ENCODE results near the gene TGFB1.

Gene TGFB1

DNA sequence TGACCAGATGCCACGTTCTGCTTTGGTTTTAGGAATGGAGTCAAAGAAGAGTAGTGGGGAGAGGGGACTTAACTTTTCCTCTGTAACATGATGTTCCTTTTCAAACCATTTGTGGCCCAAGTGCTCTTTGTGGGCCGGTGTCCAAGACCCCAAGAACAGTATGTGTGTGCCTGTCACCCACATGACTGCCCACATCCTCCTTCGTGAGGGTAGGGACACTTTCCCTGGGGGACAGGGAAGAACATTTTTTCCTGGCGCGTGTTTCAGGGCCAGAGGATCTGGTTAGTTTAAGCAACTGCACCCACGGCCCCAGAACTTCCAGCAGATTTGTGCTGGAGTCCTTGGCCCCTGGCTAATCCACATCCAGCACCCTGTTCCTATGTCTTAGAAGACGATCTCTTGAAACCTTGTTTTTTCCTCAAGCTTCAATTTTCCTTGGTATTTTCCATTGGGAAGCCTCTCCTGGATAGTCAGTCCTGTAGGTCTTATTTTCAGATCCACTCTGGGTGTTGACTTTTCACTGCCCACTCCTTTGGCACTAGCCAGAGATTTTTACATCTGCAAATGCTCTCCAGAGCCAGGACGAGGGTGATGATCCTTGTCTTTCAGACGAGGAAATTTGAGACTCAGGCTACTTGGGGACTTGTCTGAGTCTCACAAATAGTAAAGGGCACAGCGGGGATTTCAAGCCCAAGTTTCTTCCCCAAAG, 54.5 kb downstream of the TGFB1 start:
- Histone ChIP-seq H3K4me3 (ENCODE audit: low read depth, low read length) (no peak overlapping the region), H3K27ac (peak overlapping the region; percentile 83), H3K27me3 (replicated peaks) (no peaks in the 10 kb centered on the region), H3K36me3 (replicated peaks) (peaks cover 89% of the 10 kb centered on the region)
- TF ChIP-seq, protein P1, sequence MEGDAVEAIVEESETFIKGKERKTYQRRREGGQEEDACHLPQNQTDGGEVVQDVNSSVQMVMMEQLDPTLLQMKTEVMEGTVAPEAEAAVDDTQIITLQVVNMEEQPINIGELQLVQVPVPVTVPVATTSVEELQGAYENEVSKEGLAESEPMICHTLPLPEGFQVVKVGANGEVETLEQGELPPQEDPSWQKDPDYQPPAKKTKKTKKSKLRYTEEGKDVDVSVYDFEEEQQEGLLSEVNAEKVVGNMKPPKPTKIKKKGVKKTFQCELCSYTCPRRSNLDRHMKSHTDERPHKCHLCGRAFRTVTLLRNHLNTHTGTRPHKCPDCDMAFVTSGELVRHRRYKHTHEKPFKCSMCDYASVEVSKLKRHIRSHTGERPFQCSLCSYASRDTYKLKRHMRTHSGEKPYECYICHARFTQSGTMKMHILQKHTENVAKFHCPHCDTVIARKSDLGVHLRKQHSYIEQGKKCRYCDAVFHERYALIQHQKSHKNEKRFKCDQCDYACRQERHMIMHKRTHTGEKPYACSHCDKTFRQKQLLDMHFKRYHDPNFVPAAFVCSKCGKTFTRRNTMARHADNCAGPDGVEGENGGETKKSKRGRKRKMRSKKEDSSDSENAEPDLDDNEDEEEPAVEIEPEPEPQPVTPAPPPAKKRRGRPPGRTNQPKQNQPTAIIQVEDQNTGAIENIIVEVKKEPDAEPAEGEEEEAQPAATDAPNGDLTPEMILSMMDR (IDR thresholded peaks at IDR 0.05; ENCODE audit: low read depth, low read length, missing control alignments): no peak
- DNase-seq: no peak
- in situ Hi-C loops (cut with HindIII; ENCODE audit: low pct_ligation_motif_present, low sequenced_read_pairs): no loop called here

DNA sequence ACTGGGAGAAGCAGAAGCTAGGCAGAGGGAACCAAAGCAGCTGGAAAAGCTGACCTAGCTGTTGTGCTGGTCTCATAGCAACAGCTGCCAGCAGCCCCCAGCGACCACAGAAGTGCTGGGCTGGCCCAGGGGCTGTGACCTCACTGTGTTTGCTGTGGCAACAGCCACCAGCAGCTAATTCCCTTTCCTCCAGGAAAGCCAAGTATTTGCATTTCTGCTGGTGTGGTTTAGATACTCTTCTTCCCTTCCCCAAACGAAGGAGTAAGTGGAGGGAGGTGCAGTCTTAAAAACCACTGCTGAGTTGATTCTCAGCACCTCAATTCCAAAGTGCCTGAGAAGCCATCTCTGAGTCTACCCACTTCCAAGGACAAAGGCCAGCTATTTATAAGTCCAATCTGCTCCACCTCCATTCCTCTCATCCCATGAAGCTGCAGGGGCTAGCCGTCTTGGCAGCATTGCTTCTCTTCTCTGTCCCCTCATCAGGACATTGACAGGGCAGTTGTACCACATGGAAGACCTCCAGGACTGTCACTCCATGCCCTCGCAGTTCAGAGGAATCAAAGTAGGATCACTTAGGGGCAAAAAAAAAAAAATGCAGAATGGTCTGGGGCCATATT, 55.3 kb downstream of the TGFB1 start:
- Histone ChIP-seq H3K36me3 (replicated peaks) (peaks cover 89% of the 10 kb centered on the region), H3K27ac (peak overlapping the region; percentile 83), H3K4me3 (ENCODE audit: low read depth, low read length) (no peak overlapping the region), H3K27me3 (replicated peaks) (no peaks in the 10 kb centered on the region)
- in situ Hi-C loops (cut with HindIII; ENCODE audit: low pct_ligation_motif_present, low sequenced_read_pairs): no loop called here
- DNase-seq: peak; percentile 91
- TF ChIP-seq, protein P1 (IDR thresholded peaks at IDR 0.05; ENCODE audit: low read depth, low read length, missing control alignments): no peak

DNA sequence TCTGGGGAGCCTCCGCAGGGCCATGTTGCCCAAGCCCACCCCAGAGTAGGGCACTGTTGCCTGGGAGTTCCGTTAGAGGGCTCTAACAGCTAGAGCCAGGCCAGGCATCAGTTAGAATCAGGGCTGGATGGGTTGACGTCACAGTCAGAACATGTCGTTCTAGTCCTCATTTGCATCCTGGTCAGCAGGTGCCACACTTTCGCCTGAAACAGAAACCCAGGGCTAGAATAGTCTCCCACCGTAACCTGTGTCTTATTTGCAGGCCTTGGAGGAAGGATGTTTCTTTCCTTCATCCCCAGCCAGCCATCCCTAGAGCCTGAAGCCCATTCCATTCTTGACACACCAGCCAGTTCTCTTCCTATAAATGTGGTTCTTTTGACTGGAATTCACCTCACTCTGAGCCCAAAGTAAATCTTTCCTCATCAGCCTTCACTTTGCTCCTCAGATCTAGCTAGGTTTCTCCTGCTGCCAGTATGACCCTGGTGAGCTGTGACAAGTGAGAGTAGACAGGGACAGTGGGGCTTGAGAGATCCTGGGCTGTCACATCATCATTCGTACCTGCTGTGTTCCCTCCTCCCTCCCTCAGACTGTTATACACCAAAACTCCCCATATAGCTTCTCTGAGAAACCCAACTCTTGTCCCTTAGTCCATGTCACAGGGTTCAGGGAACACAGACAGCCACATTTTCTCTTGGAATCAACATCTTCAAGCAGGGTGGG, 55.9 kb downstream of the TGFB1 start:
- no peaks in the 10 kb centered on the region for H3K27me3 ChIP-seq (replicated peaks)
- H3K27ac ChIP-seq: peak overlapping the region; percentile 83
- no peak overlapping the region for H3K4me3 ChIP-seq (ENCODE audit: low read depth, low read length)
- TF ChIP-seq, protein P1 (IDR thresholded peaks at IDR 0.05; ENCODE audit: low read depth, low read length, missing control alignments): no peak
- no peak for DNase-seq
- in situ Hi-C loops (cut with HindIII; ENCODE audit: low pct_ligation_motif_present, low sequenced_read_pairs): no loop called here
- H3K36me3 ChIP-seq (replicated peaks): peaks cover 90% of the 10 kb centered on the region

DNA sequence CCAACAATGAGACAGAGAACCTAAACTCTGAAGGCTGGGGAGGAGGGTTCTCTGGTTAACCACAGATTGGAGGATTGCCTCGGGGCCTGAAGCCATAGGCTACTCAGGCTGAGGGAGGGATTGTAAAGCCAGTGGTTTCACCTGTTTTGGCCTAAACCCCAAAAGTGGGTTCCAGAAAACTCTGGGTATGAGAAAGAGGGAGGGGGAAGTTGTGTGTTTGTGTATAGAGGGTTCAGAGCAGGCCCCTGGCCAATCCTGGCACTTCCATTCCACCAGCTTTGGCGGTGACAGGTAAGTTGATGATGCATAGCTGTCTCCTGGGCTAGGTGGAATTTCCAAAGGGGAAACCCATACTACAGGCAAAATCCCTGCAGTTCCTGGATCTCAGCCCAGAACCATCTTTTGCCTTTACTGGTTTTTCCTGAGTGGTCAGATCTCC, 57.3 kb downstream of the TGFB1 start:
- H3K27ac ChIP-seq: no peak overlapping the region
- in situ Hi-C loops (cut with HindIII; ENCODE audit: low pct_ligation_motif_present, low sequenced_read_pairs): no loop called here
- peaks cover 92% of the 10 kb centered on the region for H3K36me3 ChIP-seq (replicated peaks)
- no peaks in the 10 kb centered on the region for H3K27me3 ChIP-seq (replicated peaks)
- DNase-seq: no peak
- H3K4me3 ChIP-seq (ENCODE audit: low read depth, low read length): no peak overlapping the region
- TF ChIP-seq, protein P1 (IDR thresholded peaks at IDR 0.05; ENCODE audit: low read depth, low read length, missing control alignments): no peak

DNA sequence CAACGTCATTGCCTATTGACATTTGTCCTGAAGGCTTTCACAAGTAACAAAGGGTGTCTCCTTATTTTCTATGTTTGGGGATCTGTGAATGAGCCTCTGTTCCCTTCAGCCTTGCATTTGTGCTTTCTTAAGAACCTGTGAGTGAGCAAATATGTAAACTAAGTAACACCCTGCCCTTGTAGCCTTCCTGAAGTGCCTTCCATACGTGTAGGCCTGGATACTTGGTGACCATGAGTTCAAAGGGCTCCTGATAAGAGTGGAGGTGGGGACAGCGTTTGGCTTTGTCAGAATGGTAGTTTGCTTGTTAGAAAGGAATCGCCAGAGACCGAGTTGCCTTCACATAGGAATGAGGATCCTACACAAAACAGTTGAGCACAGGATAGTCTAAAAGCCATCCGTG, 58.2 kb downstream of the TGFB1 start:
- H3K36me3 ChIP-seq (replicated peaks): peaks cover 94% of the 10 kb centered on the region
- in situ Hi-C loops (cut with HindIII; ENCODE audit: low pct_ligation_motif_present, low sequenced_read_pairs): no loop called here
- no peak overlapping the region for H3K4me3 ChIP-seq (ENCODE audit: low read depth, low read length)
- TF ChIP-seq, protein P1 (IDR thresholded peaks at IDR 0.05; ENCODE audit: low read depth, low read length, missing control alignments): no peak
- H3K27me3 ChIP-seq (replicated peaks): no peaks in the 10 kb centered on the region
- H3K27ac ChIP-seq: no peak overlapping the region
- no peak for DNase-seq

Data from brain microvascular endothelial cell (primary cell).